Measurements from ENCODE around the gene GAB1.
A peak's percentile ranks its signal among the peaks of the same experiment; 100 is the strongest.

DNA sequence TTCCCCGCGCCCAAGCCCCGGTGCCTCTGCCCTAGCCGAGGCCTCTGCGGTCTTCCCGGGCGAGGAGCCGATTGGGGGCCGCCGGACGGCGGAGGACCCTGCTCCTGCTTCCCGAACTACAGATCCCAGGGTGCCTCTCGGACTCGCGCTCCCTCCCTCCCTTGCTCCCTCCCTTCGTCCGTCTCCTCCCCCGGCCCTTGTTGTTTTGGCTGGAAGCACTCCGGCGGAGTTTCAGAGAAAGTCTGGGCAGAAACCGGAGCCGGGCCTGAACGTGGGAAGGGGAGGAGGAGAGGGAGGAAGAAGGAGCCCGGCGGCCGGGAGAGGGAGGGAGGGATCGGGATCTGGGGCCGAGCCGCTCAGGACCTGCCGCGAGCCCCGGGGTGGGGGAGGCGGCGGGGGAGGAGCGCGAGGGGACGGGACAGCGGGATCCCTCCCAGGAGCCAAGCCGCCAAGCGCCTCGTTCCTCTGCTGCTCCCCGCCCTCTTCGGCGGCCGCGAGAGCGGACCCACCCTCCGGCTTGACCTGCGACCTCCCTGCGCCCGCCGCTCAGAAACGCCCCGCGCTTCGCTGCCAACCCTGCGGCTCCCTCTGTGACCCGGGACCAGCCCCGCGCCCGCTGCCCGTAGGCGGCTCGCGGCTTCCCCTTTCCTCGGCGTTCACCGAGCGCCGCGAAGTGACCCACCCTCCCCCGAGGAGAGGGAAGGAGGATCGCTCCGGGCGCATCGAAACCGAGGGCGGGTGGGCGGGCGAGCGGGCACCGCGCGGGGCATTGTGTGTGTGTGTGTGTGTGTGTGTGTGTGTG is 496 bp upstream of the GAB1 start:
- TF ChIP-seq, protein P1, sequence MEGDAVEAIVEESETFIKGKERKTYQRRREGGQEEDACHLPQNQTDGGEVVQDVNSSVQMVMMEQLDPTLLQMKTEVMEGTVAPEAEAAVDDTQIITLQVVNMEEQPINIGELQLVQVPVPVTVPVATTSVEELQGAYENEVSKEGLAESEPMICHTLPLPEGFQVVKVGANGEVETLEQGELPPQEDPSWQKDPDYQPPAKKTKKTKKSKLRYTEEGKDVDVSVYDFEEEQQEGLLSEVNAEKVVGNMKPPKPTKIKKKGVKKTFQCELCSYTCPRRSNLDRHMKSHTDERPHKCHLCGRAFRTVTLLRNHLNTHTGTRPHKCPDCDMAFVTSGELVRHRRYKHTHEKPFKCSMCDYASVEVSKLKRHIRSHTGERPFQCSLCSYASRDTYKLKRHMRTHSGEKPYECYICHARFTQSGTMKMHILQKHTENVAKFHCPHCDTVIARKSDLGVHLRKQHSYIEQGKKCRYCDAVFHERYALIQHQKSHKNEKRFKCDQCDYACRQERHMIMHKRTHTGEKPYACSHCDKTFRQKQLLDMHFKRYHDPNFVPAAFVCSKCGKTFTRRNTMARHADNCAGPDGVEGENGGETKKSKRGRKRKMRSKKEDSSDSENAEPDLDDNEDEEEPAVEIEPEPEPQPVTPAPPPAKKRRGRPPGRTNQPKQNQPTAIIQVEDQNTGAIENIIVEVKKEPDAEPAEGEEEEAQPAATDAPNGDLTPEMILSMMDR (IDR thresholded peaks at IDR 0.05): no peak
- peak; percentile 57 to 89 (median 73) for TF ChIP-seq POLR2AphosphoS5 (IDR thresholded peaks at IDR 0.05)
